ENCODE measurements around the gene XRCC5.

Gene XRCC5

DNA sequence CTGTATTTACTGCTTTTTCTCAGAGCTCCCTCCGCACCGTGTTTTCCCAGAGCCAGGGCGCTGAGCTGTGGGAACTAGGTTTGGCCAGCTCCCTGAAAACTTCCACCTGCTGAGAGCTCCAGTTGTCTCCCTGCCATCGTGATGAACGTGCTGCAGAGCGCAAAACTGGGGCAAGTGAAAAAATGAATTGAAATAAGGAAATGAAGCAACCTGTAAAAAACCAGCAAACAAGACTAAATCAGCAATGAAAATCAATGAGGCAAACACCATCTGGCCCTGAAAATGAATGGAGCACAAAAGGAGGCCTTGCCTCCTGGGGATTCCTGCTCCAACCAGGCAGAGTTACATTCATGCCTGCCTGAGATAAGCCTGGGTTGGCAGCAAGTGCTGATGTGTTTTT is 133.2 kb downstream of the XRCC5 start:
- H3K27me3 ChIP-seq (replicated peaks in 2 of 5; ENCODE audit: control insufficient read depth in 4 of 5, insufficient read depth in 5 of 5, low read length in 4 of 5) = no peaks in the 10 kb centered on the region
- no peak overlapping the region for H3K27ac ChIP-seq (ENCODE audit: insufficient read depth in 1 of 2, low read depth in 1 of 2, low read length in 2 of 2, poor library complexity in 1 of 2, severe bottlenecking in 2 of 2)
- DNase-seq = no peak
- no peaks in the 10 kb centered on the region for H3K4me1 ChIP-seq (ENCODE audit: control extremely low read depth in 1 of 4, control insufficient read depth in 4 of 4, insufficient read depth in 4 of 4, low read length in 3 of 4)
- POLR2A ChIA-PET = interaction anchor here (0.7 kb wide), 1 partner anchor 46 kb away, joined by 3 read pairs; no protein-coding TSS in a partner anchor
- CTCF ChIA-PET = no interaction called here
- no peaks in the 10 kb centered on the region for H3K36me3 ChIP-seq (ENCODE audit: control insufficient read depth in 4 of 4, insufficient read depth in 4 of 4, low read length in 3 of 4)
- no peak overlapping the region for H3K4me3 ChIP-seq (ENCODE audit: control insufficient read depth in 1 of 7, extremely low read depth in 1 of 7, insufficient read depth in 4 of 7, low read depth in 2 of 7, low read length in 6 of 7)
- WGBS (ENCODE audit: insufficient coverage) = 83% methylated on average over 1 of the region's 6 CpGs
- no peaks in the 10 kb centered on the region for H3K9me3 ChIP-seq (ENCODE audit: control extremely low read depth in 1 of 5, control insufficient read depth in 4 of 5, insufficient read depth in 2 of 5, low read depth in 1 of 5, low read length in 4 of 5)

DNA sequence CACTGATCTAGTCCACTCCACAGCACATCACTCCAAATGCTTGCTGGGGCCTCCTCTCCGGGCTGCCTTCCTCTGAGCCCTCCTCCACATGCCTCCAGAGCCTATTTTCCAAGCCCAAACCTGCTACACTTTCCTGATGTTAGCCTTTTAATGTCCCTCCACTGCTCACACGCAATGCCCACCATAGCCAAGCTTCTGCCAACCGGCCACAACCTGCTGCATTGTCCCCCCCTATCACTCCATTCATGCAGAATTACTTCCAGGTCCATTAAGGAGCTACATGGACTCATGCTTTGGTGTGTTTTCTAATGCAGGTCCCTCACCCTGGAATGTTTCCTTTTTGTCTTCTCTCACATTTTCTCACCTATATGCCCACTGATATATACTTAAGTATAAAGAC is 133.9 kb downstream of the XRCC5 start:
- Histone ChIP-seq H3K9me3 (ENCODE audit: control extremely low read depth in 1 of 5, control insufficient read depth in 4 of 5, insufficient read depth in 2 of 5, low read depth in 1 of 5, low read length in 4 of 5) (no peaks in the 10 kb centered on the region), H3K27ac (ENCODE audit: insufficient read depth in 1 of 2, low read depth in 1 of 2, low read length in 2 of 2, poor library complexity in 1 of 2, severe bottlenecking in 2 of 2) (no peak overlapping the region), H3K4me3 (ENCODE audit: control insufficient read depth in 1 of 7, extremely low read depth in 1 of 7, insufficient read depth in 4 of 7, low read depth in 2 of 7, low read length in 6 of 7) (no peak overlapping the region), H3K27me3 (replicated peaks in 2 of 5; ENCODE audit: control insufficient read depth in 4 of 5, insufficient read depth in 5 of 5, low read length in 4 of 5) (no peaks in the 10 kb centered on the region), H3K4me1 (ENCODE audit: control extremely low read depth in 1 of 4, control insufficient read depth in 4 of 4, insufficient read depth in 4 of 4, low read length in 3 of 4) (no peaks in the 10 kb centered on the region), H3K36me3 (ENCODE audit: control insufficient read depth in 4 of 4, insufficient read depth in 4 of 4, low read length in 3 of 4) (no peaks in the 10 kb centered on the region)
- no peak for DNase-seq
- POLR2A ChIA-PET = no interaction called here
- 100% methylated on average over 3 of the region's 3 CpGs for WGBS (ENCODE audit: insufficient coverage)
- CTCF ChIA-PET = interaction anchor here (0.9 kb wide), 1 partner anchor 10 kb away, joined by 3 read pairs; no protein-coding TSS in a partner anchor

DNA sequence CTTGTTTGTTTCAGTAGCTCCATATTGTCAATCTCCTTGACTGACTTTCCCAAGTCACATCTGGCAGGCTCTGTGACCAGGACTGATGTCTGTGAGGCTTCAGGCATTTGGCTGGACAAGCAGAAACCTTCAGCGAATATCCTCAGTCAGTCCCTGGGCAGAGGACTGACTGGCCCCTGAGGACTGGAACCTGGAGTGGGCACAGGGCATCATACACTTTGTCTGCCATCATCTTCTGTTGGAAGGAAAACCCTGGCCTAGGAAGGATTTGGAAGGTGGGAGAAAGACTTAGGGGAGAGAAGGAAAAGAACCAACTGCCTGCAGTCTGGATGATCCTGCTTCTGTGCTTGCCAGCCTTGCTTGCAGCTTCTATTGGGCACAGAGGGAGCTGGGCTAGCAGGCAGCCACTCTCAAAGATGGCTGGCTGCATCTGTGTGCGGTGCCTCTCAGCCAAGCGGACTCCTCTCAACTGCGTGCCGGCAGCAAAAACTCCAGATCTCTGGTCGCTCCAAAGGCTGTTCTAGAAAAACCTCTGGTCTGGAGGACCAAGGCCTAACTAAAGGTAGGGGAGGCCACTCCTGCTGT is 136.3 kb downstream of the XRCC5 start:
- Histone ChIP-seq H3K36me3 (ENCODE audit: control insufficient read depth in 4 of 4, insufficient read depth in 4 of 4, low read length in 3 of 4) (no peaks in the 10 kb centered on the region), H3K4me3 (ENCODE audit: control insufficient read depth in 1 of 7, extremely low read depth in 1 of 7, insufficient read depth in 4 of 7, low read depth in 2 of 7, low read length in 6 of 7) (no peak overlapping the region), H3K27me3 (replicated peaks in 2 of 5; ENCODE audit: control insufficient read depth in 4 of 5, insufficient read depth in 5 of 5, low read length in 4 of 5) (no peaks in the 10 kb centered on the region), H3K9me3 (ENCODE audit: control extremely low read depth in 1 of 5, control insufficient read depth in 4 of 5, insufficient read depth in 2 of 5, low read depth in 1 of 5, low read length in 4 of 5) (peaks cover 0 to 2% (median 0%) of the 10 kb centered on the region in 5 experiments), H3K4me1 (ENCODE audit: control extremely low read depth in 1 of 4, control insufficient read depth in 4 of 4, insufficient read depth in 4 of 4, low read length in 3 of 4) (no peaks in the 10 kb centered on the region), H3K27ac (ENCODE audit: insufficient read depth in 1 of 2, low read depth in 1 of 2, low read length in 2 of 2, poor library complexity in 1 of 2, severe bottlenecking in 2 of 2) (no peak overlapping the region)
- POLR2A ChIA-PET = no interaction called here
- WGBS (ENCODE audit: insufficient coverage) = 100% methylated on average over 4 of the region's 6 CpGs
- CTCF ChIA-PET = no interaction called here
- no peak for DNase-seq

DNA sequence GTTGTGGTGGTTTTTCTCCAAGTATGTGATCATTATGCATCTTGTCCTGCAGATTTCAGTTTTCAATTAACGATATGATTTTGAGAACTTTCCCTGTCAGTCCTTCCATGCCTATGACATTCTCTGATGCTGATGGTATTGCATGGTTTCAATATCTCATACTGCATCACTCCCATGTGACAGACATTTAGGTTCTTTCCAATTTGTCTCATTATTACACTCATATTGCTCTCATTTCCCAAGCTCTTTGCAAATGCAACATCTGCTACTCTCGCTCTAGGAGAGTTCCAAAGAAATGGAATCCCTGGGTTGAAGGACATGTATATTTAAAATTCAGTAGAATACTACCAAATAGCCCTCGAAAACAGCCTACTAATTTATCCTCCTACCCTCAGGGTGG is 137.6 kb downstream of the XRCC5 start:
- no peak overlapping the region for H3K4me3 ChIP-seq (ENCODE audit: control insufficient read depth in 1 of 7, extremely low read depth in 1 of 7, insufficient read depth in 4 of 7, low read depth in 2 of 7, low read length in 6 of 7)
- POLR2A ChIA-PET = no interaction called here
- no peaks in the 10 kb centered on the region for H3K27me3 ChIP-seq (replicated peaks in 2 of 5; ENCODE audit: control insufficient read depth in 4 of 5, insufficient read depth in 5 of 5, low read length in 4 of 5)
- no peak for DNase-seq
- WGBS (ENCODE audit: insufficient coverage) = 100% methylated on average over 1 of the region's 3 CpGs
- peaks cover 0 to 2% (median 0%) of the 10 kb centered on the region in 5 experiments for H3K9me3 ChIP-seq (ENCODE audit: control extremely low read depth in 1 of 5, control insufficient read depth in 4 of 5, insufficient read depth in 2 of 5, low read depth in 1 of 5, low read length in 4 of 5)
- CTCF ChIA-PET = no interaction called here
- no peaks in the 10 kb centered on the region for H3K4me1 ChIP-seq (ENCODE audit: control extremely low read depth in 1 of 4, control insufficient read depth in 4 of 4, insufficient read depth in 4 of 4, low read length in 3 of 4)
- no peaks in the 10 kb centered on the region for H3K36me3 ChIP-seq (ENCODE audit: control insufficient read depth in 4 of 4, insufficient read depth in 4 of 4, low read length in 3 of 4)
- no peak overlapping the region for H3K27ac ChIP-seq (ENCODE audit: insufficient read depth in 1 of 2, low read depth in 1 of 2, low read length in 2 of 2, poor library complexity in 1 of 2, severe bottlenecking in 2 of 2)

All from common myeloid progenitor, CD34-positive (primary cell).